MM.1S (cell line): ENCODE measurements around the gene FOXL3.

Experiments used
- CTCF ChIP-seq: fragments of 300-600 bp; sonication (generic); IDR thresholded peaks from 2 replicates; pipeline ENCODE4 v1.5.1; 2016; ENCODE audit warnings: antibody characterized with exemption, low read length, mixed read lengths
- EZH2phosphoT487 ChIP-seq: fragments of 300-600 bp; sonication (generic); IDR thresholded peaks from 2 replicates; pipeline ENCODE4 v1.6.1; 2018; ENCODE audit warnings: antibody characterized with exemption, low read length

DNA sequence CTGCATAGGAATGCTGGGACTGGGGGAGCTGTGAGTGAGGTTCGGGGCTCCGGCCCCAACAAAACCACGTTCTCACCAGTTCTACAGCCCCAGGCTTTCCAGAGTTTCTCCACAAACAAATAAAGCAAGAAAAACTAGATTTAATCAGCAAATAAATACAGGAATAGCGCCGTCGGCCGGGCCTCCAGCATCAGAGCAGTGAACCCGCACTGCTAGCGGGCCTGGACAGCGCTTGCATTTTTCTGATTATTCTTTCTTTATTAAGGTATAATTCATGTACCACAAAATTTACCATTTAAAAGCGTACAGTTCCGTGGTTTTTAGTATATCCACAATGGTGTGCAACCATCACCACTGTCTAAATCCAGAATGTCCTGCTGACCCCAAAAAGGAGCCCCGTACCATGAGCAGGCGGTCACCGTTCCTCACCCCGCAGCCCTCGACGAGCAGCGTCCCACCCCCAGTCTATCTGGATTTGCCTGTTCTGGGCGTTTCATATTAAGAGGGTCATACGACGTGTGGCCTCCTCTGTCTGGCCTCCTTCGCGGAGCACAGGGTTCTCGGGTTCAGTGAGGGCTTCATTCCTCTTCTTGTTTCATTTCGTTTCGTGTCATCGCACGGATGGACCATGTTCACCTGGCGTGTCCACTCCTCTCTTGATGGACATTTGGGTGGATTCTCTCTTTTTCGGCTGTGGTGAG, 35.5 kb upstream of the FOXL3 start:
- no peak for TF ChIP-seq CTCF
- TF ChIP-seq EZH2phosphoT487 = no peak
